Measurements from ENCODE around the gene SYNDIG1. TPM values are rescaled to one million over a fixed set of nuclear protein-coding genes. Genes with fewer than 3 reads are reported as not detected.

Gene SYNDIG1
- total RNA-seq, 4 donors from 2014 or later: 0.20 to 1.3 (median 0.66) TPM; not detected in 1

- in situ Hi-C loops (cut with MboI; ENCODE audit: low sequenced_read_pairs in 4 of 4) (loop anchor here in 1 of 4 donors (25.0 kb wide), 1 partner anchor 88 kb away; no protein-coding TSS in a partner anchor), intact Hi-C loops (cut with DNase I; ENCODE audit: low total_unique reads) (no loop called here)
- H3K4me3 ChIP-seq: no peak overlapping the region
- ATAC-seq: no peak
- H3K9me3 ChIP-seq: no peaks in the 10 kb centered on the region
- no peak overlapping the region for H3K27ac ChIP-seq
- TF ChIP-seq CTCF (IDR thresholded peaks at IDR 0.05 in 4 of 5, conservative IDR thresholded peaks at IDR 0.05 in 1 of 5): no peak
- TF ChIP-seq POLR2A (IDR thresholded peaks at IDR 0.05): no peak
- no peaks in the 10 kb centered on the region for H3K27me3 ChIP-seq
- H3K4me1 ChIP-seq: no peaks in the 10 kb centered on the region
- H3K36me3 ChIP-seq: no peaks in the 10 kb centered on the region
- DNase-seq: no peak
Measured at GRCh38 chr20:24574797-24575196, 105.4 kb downstream of the SYNDIG1 start.

GRCh38 chr20:24575811-24576210 is 106.4 kb downstream of the SYNDIG1 start:
- Histone ChIP-seq H3K27ac (no peak overlapping the region), H3K4me1 (no peaks in the 10 kb centered on the region), H3K4me3 (no peak overlapping the region), H3K36me3 (no peaks in the 10 kb centered on the region), H3K27me3 (no peaks in the 10 kb centered on the region), H3K9me3 (no peaks in the 10 kb centered on the region)
- TF ChIP-seq POLR2A (IDR thresholded peaks at IDR 0.05) (no peak), CTCF (IDR thresholded peaks at IDR 0.05 in 4 of 5, conservative IDR thresholded peaks at IDR 0.05 in 1 of 5) (no peak)
- in situ Hi-C loops (cut with MboI; ENCODE audit: low sequenced_read_pairs in 4 of 4): no loop called here
- DNase-seq: no peak
- no peak for ATAC-seq
- intact Hi-C loops (cut with DNase I; ENCODE audit: low total_unique reads): no loop called here

GRCh38 chr20:24576447-24576846 is 107.0 kb downstream of the SYNDIG1 start:
- ATAC-seq (no peak), DNase-seq (no peak)
- no peak overlapping the region for H3K27ac ChIP-seq
- no peak for TF ChIP-seq CTCF (IDR thresholded peaks at IDR 0.05 in 4 of 5, conservative IDR thresholded peaks at IDR 0.05 in 1 of 5)
- no peak for TF ChIP-seq POLR2A (IDR thresholded peaks at IDR 0.05)
- H3K4me1 ChIP-seq: no peaks in the 10 kb centered on the region
- H3K9me3 ChIP-seq: no peaks in the 10 kb centered on the region
- H3K4me3 ChIP-seq: no peak overlapping the region
- in situ Hi-C loops (cut with MboI; ENCODE audit: low sequenced_read_pairs in 4 of 4): no loop called here
- H3K36me3 ChIP-seq: no peaks in the 10 kb centered on the region
- intact Hi-C loops (cut with DNase I; ENCODE audit: low total_unique reads): no loop called here
- H3K27me3 ChIP-seq: no peaks in the 10 kb centered on the region

- H3K9me3 ChIP-seq: no peaks in the 10 kb centered on the region
- no peaks in the 10 kb centered on the region for H3K27me3 ChIP-seq
- no peak overlapping the region for H3K4me3 ChIP-seq
- H3K27ac ChIP-seq: no peak overlapping the region
- intact Hi-C loops (cut with DNase I; ENCODE audit: low total_unique reads) (no loop called here), in situ Hi-C loops (cut with MboI; ENCODE audit: low sequenced_read_pairs in 4 of 4) (no loop called here)
- no peaks in the 10 kb centered on the region for H3K36me3 ChIP-seq
- H3K4me1 ChIP-seq: no peaks in the 10 kb centered on the region
- DNase-seq: no peak
- TF ChIP-seq POLR2A (IDR thresholded peaks at IDR 0.05) (no peak), CTCF (IDR thresholded peaks at IDR 0.05 in 4 of 5, conservative IDR thresholded peaks at IDR 0.05 in 1 of 5) (no peak)
- ATAC-seq: no peak
Measured at GRCh38 chr20:24577271-24577909, 108.0 kb downstream of the SYNDIG1 start.

Data from gastrocnemius medialis (tissue), 4 donors.